Adipocyte (in vitro differentiated cells): ENCODE results near the gene RNLS.

Source experiments
- DNase-seq: peaks from one replicate; pipeline ENCODE4 v3.0.0-alpha.2; 2015; ENCODE audit warnings: low read depth
- H3K27me3 ChIP-seq: replicated peaks from 2 replicates; pipeline ENCODE4 v1.7.0; 2013; ENCODE audit warnings: mild to moderate bottlenecking, low read length, moderate library complexity; ENCODE audit not compliant: control insufficient read depth, insufficient read depth
- H3K36me3 ChIP-seq: 2 replicates; pipeline ENCODE4 v1.7.0; 2013; ENCODE audit warnings: low read length, mild to moderate bottlenecking, moderate library complexity; ENCODE audit not compliant: control insufficient read depth, insufficient read depth, severe bottlenecking
- H3K4me1 ChIP-seq: 2 replicates; pipeline ENCODE4 v1.7.0; 2013; ENCODE audit warnings: mild to moderate bottlenecking, low read length, moderate library complexity; ENCODE audit not compliant: control insufficient read depth, insufficient read depth
- H3K4me3 ChIP-seq: 2 replicates; pipeline ENCODE4 v1.7.0; 2013; ENCODE audit warnings: mild to moderate bottlenecking, low read length, moderate library complexity
- H3K9ac ChIP-seq: 2 replicates; pipeline ENCODE4 v1.7.0; 2013; ENCODE audit warnings: mild to moderate bottlenecking, low read length, moderate library complexity
- H3K9me3 ChIP-seq: 2 replicates; pipeline ENCODE4 v1.7.0; 2013; ENCODE audit warnings: mild to moderate bottlenecking, low read length, moderate library complexity; ENCODE audit not compliant: control insufficient read depth

RNLS gene

DNA sequence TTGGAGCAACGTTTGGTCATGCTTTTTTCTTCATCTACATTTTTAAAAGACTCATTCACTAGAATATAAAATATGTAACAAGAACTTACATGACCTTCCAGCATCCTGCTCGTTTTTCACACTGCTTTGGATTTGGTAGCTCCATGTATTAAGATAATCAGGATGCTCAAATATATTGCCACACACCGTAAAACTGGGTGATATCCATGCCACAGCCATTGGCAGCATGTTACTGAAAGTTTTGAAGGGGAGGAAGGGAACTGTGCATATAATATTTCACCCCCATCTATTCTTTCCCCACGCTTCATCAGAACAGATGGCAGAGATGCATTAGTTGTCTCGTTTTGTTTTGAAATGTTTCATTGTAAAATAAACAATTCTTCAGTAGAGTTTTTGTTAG lies 158.2 kb downstream of the RNLS start:
- H3K36me3 ChIP-seq: no peaks in the 10 kb centered on the region
- H3K9me3 ChIP-seq: no peaks in the 10 kb centered on the region
- H3K4me3 ChIP-seq: no peak overlapping the region
- DNase-seq: no peak
- no peak overlapping the region for H3K9ac ChIP-seq
- peaks cover 17% of the 10 kb centered on the region for H3K4me1 ChIP-seq
- no peaks in the 10 kb centered on the region for H3K27me3 ChIP-seq

DNA sequence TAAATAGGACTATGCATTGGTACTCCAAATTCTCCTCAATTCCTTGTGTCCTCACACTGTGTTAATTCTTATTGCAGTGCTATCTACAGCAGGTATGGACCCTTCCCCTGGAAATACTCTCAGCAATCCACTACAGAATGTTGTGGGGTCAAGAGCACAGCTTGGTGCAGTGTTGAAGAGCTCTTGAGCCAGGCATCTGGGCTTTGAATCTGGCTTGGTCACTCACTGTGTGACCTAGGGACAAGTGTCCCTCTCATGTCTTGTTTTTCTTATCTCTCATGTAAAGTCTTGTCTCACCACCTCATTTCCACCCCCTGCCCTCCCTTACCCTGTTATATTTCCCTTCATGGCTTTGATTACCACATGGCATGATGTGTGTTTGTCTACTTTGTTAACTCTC lies 159.4 kb downstream of the RNLS start:
- peaks cover 12% of the 10 kb centered on the region for H3K4me1 ChIP-seq
- no peak for DNase-seq
- H3K9ac ChIP-seq: no peak overlapping the region
- H3K9me3 ChIP-seq: no peaks in the 10 kb centered on the region
- no peaks in the 10 kb centered on the region for H3K27me3 ChIP-seq
- no peak overlapping the region for H3K4me3 ChIP-seq
- no peaks in the 10 kb centered on the region for H3K36me3 ChIP-seq

DNA sequence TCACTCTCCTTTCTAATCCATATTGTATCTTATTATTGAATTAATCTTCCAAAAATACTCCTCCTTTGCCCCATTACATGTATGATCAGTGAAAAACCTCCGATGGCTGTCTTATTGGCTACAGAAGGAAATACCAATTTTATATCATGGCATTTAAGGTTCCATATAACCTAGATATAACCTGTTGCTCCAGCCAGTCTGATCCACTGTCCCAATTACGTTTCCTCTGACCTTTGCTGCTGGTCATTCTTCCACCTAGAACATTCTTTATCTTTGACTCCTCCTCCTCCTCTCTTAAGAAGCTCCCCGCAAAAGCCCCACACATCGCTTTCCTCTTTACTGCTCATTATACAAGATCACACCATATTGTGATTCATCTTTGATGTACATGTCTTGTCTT lies 161.5 kb downstream of the RNLS start:
- Histone ChIP-seq H3K9ac (no peak overlapping the region), H3K4me1 (peaks cover 4% of the 10 kb centered on the region), H3K27me3 (no peaks in the 10 kb centered on the region), H3K36me3 (no peaks in the 10 kb centered on the region), H3K9me3 (no peaks in the 10 kb centered on the region), H3K4me3 (no peak overlapping the region)
- no peak for DNase-seq

DNA sequence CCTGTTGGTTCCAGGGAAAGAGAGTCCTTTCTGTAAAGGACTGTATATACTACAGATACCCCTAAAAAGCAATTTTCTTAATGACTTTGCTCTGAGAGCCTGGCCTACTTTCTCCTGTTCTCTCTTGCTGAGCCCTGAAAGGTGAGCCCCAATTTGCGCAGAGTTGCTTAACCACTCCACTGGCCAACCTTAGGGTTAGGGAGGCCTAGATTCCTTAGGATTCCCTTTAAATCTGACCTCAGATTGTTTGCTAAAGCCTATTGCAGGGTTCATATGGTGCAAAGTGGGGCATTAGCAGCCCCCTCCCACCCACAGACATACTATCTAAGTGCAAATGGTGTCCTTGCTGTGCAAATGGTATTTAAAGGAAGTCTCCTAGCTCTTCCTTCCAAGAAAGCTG lies 164.2 kb downstream of the RNLS start:
- no peak for DNase-seq
- peaks cover 4% of the 10 kb centered on the region for H3K4me1 ChIP-seq
- no peak overlapping the region for H3K9ac ChIP-seq
- no peak overlapping the region for H3K4me3 ChIP-seq
- no peaks in the 10 kb centered on the region for H3K27me3 ChIP-seq
- H3K36me3 ChIP-seq: no peaks in the 10 kb centered on the region
- H3K9me3 ChIP-seq: no peaks in the 10 kb centered on the region

DNA sequence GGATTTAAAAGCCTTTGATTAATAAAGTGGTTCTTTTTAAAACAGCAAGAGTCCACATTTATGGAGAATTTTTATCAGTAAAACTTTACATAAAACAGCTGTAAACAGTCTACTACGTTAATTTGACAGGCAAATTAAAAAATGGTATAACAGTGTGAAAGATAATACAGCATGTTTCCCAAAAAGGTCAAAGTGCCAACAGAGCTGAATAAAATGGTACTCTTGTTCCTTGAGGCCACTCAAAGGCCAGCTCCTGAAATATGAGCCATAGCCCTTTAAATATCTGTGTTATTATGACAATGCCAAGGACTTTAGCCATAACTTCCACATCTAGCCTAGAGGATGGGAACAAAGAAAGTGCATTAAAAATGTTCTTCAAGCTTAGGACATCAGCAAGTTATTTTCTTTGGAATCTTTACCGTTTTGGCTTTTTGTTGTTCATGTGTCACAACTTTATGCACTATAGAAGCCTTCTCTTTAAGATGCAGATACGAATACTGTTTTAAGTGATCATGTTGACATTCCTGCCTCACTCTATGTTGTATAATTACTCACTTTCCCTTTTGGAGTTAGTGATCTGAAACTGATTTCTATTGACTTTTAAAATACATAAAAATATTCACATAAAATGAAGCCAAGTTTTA lies 165.6 kb downstream of the RNLS start:
- Histone ChIP-seq H3K4me1 (peaks cover 4% of the 10 kb centered on the region), H3K36me3 (no peaks in the 10 kb centered on the region), H3K9me3 (no peaks in the 10 kb centered on the region), H3K9ac (no peak overlapping the region), H3K27me3 (no peaks in the 10 kb centered on the region), H3K4me3 (no peak overlapping the region)
- peak; percentile 37 for DNase-seq

DNA sequence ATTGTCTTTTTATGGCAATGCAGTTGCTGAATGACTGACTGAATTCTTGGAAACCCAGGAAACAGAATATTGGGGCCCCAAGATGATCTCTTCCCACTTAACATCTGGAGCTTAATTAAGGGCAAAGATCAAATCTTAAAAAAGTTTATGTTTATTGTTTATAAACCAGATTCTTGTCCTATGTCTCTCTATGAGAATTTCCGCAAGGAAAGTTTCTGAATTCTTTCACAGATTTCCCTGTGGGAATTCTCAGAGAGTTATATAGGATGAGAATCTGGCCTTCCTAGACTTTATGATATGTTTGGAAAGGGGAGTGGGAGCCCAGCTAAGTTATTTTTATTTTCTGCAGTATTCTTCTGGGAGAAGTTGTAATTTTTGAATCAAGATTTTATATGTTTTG lies 166.3 kb downstream of the RNLS start:
- Histone ChIP-seq H3K36me3 (no peaks in the 10 kb centered on the region), H3K4me3 (no peak overlapping the region), H3K9ac (no peak overlapping the region), H3K9me3 (no peaks in the 10 kb centered on the region), H3K27me3 (no peaks in the 10 kb centered on the region), H3K4me1 (peaks cover 4% of the 10 kb centered on the region)
- no peak for DNase-seq

DNA sequence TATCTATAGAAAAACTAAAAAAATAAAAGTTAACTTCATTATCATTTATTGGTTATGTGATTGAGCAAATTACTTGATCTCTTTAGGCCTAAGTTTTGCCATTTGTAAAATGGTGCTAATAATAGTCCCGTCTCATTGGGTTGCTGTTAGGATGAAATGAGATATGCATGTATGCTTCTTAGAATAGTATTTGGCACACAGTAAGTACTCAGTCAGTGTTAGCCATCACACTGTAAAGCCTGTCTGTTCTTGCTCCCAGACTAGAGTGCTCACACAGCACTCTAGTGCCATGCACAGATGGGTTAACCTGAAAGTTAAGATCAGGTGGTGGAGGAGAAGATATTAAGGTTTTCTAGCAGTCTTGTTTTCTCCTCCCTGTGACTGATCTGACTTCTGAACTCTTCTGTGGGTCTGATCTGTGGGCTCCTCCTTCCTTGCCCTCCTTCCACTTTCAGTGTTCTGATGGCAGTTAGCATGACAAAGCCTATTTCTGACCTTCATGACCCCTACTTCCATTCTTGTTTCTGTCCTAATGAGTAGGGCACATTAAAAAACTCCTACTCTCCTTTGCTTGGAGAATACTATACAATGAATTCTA lies 167.5 kb downstream of the RNLS start:
- peaks cover 16% of the 10 kb centered on the region for H3K4me1 ChIP-seq
- H3K9me3 ChIP-seq: no peaks in the 10 kb centered on the region
- no peak overlapping the region for H3K4me3 ChIP-seq
- no peaks in the 10 kb centered on the region for H3K36me3 ChIP-seq
- no peak overlapping the region for H3K9ac ChIP-seq
- H3K27me3 ChIP-seq: no peaks in the 10 kb centered on the region
- DNase-seq: no peak

DNA sequence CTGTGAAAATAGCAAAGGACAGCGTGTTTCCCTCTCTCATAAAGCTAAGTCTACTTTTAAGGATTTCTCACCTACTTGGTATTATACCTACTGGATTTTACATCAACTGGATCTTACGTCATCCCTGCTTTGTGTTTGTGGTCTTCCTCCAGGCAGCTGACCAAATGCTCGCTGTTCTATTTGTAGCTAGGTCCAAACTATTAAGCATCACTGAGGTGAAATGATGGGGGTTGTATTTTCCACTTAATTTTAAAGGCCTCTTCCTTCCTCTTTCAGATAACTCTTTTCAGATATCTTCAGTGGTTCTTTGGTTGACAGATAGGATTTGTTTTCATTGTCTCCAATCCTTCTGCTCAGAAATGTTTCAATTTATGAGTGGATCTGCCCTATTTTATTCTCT lies 169.7 kb downstream of the RNLS start:
- Histone ChIP-seq H3K36me3 (no peaks in the 10 kb centered on the region), H3K4me1 (peaks cover 26% of the 10 kb centered on the region), H3K27me3 (no peaks in the 10 kb centered on the region), H3K9me3 (no peaks in the 10 kb centered on the region), H3K4me3 (no peak overlapping the region), H3K9ac (no peak overlapping the region)
- DNase-seq: no peak

DNA sequence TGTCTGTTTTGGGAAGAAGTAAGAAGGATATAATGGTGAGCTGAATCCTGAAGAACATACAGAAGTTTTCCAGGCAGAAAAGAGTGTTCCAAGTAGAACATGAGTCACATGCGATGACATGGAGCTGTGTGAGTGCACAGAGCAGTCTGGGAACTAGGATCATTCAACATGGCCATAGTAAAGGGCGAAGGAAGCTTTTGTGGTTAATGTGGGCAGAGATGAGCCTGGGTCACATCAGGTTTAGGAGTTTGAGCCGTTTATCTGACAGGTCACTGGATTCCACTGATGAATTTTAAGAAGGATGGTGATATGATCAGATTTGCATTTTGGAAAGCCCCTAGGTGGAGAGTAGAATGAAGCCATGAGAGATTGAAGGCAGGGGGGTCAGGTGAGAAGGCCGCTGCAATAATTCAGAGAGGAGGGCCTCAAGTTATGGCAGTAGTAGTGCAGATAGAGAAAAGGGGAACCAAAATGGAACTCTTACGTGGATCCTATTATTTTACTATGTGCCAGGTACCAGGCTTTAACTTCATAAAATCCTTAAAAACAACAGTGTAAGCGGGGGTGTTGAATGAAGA lies 171.3 kb downstream of the RNLS start:
- peaks cover 29% of the 10 kb centered on the region for H3K4me1 ChIP-seq
- no peak overlapping the region for H3K4me3 ChIP-seq
- DNase-seq: no peak
- no peaks in the 10 kb centered on the region for H3K36me3 ChIP-seq
- no peaks in the 10 kb centered on the region for H3K9me3 ChIP-seq
- no peaks in the 10 kb centered on the region for H3K27me3 ChIP-seq
- no peak overlapping the region for H3K9ac ChIP-seq

DNA sequence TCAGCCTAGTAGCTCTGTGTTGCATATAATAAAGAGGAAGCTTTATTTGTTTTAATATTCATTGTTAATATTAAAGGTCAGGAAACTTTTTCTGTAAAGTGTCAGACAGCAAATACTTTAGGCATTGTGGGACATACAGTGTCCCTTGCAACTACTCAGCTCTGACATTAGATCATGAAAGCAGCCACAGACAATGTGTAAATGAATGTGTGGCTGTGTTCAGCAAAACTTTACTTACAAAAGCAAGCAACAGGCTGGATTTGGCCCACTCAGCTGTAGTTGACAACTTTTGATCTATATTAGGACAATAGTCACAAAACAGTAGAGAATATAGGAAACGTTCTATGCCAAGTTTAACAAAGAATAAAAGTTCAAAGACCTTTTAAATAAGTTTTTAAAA lies 173.3 kb downstream of the RNLS start:
- Histone ChIP-seq H3K36me3 (no peaks in the 10 kb centered on the region), H3K4me3 (no peak overlapping the region), H3K4me1 (peaks cover 29% of the 10 kb centered on the region), H3K27me3 (no peaks in the 10 kb centered on the region), H3K9me3 (no peaks in the 10 kb centered on the region), H3K9ac (no peak overlapping the region)
- no peak for DNase-seq

DNA sequence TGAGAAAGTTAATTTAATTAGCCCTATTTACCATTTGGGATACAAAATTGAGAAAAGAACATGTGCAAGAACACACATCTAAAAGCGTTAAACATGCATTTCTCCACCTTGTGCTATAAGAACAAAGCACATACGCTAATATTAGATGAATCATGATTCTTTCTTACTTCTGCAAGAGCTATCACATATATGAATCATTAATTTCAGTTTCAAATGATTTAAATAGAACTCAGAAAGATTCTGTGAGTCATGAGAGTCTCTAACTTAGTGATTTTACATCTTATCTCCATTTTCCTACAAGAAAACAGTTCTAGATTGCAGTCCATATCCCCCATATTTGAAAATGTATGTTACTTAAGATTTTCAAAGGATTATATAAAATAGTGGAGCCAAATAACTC lies 173.9 kb downstream of the RNLS start:
- Histone ChIP-seq H3K36me3 (no peaks in the 10 kb centered on the region), H3K4me1 (peaks cover 29% of the 10 kb centered on the region), H3K9ac (no peak overlapping the region), H3K9me3 (no peaks in the 10 kb centered on the region), H3K27me3 (no peaks in the 10 kb centered on the region), H3K4me3 (no peak overlapping the region)
- no peak for DNase-seq

DNA sequence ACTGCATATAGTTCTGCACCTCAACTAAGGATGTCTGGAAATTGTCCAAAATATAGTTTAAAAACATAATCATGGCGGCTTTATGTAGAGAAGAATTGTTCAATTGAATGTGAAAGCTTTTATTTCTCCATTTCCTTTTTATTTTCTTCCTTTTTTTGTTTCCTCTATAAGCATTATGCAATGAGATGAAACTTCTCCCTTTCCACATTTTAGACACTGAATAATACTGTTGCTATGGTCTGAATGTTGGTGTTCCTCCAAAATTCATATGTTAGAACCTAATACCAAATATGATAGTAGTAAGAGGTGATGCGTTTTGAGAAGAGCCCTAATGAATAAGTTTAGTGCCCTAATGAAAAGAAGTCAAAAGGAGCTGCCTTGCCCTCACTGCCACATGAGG lies 175.0 kb downstream of the RNLS start:
- no peak overlapping the region for H3K9ac ChIP-seq
- no peak overlapping the region for H3K4me3 ChIP-seq
- peaks cover 29% of the 10 kb centered on the region for H3K4me1 ChIP-seq
- no peaks in the 10 kb centered on the region for H3K36me3 ChIP-seq
- H3K9me3 ChIP-seq: no peaks in the 10 kb centered on the region
- DNase-seq: peak; percentile 50
- H3K27me3 ChIP-seq: no peaks in the 10 kb centered on the region
